ENCODE measurements around the gene NEK9. TPM values are rescaled to one million over a fixed set of nuclear protein-coding genes. Genes with fewer than 3 reads are reported as not detected.

NEK9 gene
- total RNA-seq, 1 experiment from 2014 or later: 56.5 TPM

DNA sequence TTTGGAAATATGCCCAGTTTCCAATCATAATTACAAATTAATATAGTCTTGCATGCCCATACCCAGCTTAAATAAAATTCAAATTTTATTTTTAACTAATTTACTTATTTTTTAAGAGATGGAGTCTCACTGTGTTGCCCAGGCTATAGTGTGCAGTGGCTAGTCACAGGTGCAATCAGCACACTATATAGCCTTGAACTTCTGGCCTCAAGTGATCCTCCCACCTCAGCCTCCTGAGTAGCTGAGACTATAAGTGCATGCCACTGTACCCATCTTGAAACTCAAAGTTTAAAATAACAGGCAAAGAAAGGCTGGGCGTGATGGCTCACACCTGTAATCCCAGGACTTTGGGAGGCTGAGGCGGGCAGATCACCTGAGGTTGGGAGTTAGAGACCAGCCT lies 85.9 kb downstream of the NEK9 start:
- H3K9ac ChIP-seq (ENCODE audit: extremely low read depth, insufficient read length, low read length): no peak overlapping the region
- no peak overlapping the region for H2BK120ac ChIP-seq (ENCODE audit: low read depth, low read length, poor library complexity, severe bottlenecking)
- H3K4me3 Mint-ChIP-seq: no peak overlapping the region
- no CpG with 5 or more reads among the region's 2 CpGs for WGBS (ENCODE audit: extremely low coverage, insufficient read length, low lambda C conversion rate)
- no peaks in the 10 kb centered on the region for H4K20me1 ChIP-seq (ENCODE audit: control insufficient read depth, insufficient read depth, insufficient read length)
- H3K27ac Mint-ChIP-seq: no peak overlapping the region
- H3K27me3 Mint-ChIP-seq (ENCODE audit: low read depth): no peaks in the 10 kb centered on the region
- H3K79me2 ChIP-seq (ENCODE audit: insufficient read depth, low read length): no peaks in the 10 kb centered on the region
- H4K5ac ChIP-seq (ENCODE audit: insufficient read length, low read depth, low read length): no peak overlapping the region
- TF ChIP-seq, protein P1, sequence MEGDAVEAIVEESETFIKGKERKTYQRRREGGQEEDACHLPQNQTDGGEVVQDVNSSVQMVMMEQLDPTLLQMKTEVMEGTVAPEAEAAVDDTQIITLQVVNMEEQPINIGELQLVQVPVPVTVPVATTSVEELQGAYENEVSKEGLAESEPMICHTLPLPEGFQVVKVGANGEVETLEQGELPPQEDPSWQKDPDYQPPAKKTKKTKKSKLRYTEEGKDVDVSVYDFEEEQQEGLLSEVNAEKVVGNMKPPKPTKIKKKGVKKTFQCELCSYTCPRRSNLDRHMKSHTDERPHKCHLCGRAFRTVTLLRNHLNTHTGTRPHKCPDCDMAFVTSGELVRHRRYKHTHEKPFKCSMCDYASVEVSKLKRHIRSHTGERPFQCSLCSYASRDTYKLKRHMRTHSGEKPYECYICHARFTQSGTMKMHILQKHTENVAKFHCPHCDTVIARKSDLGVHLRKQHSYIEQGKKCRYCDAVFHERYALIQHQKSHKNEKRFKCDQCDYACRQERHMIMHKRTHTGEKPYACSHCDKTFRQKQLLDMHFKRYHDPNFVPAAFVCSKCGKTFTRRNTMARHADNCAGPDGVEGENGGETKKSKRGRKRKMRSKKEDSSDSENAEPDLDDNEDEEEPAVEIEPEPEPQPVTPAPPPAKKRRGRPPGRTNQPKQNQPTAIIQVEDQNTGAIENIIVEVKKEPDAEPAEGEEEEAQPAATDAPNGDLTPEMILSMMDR (conservative IDR thresholded peaks at IDR 0.05): no peak
- no peak overlapping the region for H4K8ac ChIP-seq (replicated peaks; ENCODE audit: insufficient read length, low read depth, low read length)
- H3K27me3 ChIP-seq (ENCODE audit: insufficient read depth, low read length): no peaks in the 10 kb centered on the region
- H3K36me3 Mint-ChIP-seq (ENCODE audit: insufficient read depth in 1 of 3, low read depth in 3 of 3): peaks cover 1 to 26% (median 12%) of the 10 kb centered on the region in 3 experiments; a peak in 5 of 7 replicates
- H3K4me1 ChIP-seq (ENCODE audit: insufficient read depth, low read length): no peaks in the 10 kb centered on the region
- no peak overlapping the region for H4K91ac ChIP-seq (ENCODE audit: insufficient read length, low read depth, low read length)
- no peak overlapping the region for H2BK15ac ChIP-seq (ENCODE audit: low read depth, low read length)
- no peaks in the 10 kb centered on the region for H3K23me2 ChIP-seq (ENCODE audit: insufficient read length, low read depth, low read length, poor library complexity, severe bottlenecking)
- H3K4me1 Mint-ChIP-seq: no peaks in the 10 kb centered on the region
- H3K4me2 ChIP-seq (ENCODE audit: insufficient read depth, insufficient read length, low read length): no peak overlapping the region
- H3K56ac ChIP-seq (ENCODE audit: insufficient read length, low read depth, low read length): no peak overlapping the region
- H2AK5ac ChIP-seq (ENCODE audit: insufficient read length, low read length): no peak overlapping the region
- no peak overlapping the region for H3T11ph ChIP-seq (ENCODE audit: low read length)
- H3K4ac ChIP-seq (ENCODE audit: low read depth, low read length): no peak overlapping the region
- no peaks in the 10 kb centered on the region for H3K9me3 ChIP-seq (ENCODE audit: control insufficient read depth, low read depth, low read length)
- H3K14ac ChIP-seq (ENCODE audit: insufficient read depth, low read length): no peak overlapping the region
- no peak overlapping the region for H2BK12ac ChIP-seq (ENCODE audit: insufficient read length, low read depth, low read length)
- no peak overlapping the region for H2AFZ ChIP-seq (ENCODE audit: low read length)
- H2BK20ac ChIP-seq (ENCODE audit: low read depth, low read length, poor library complexity, severe bottlenecking): no peak overlapping the region
- no peak overlapping the region for H3K27ac ChIP-seq (ENCODE audit: insufficient read length, low read depth, low read length)
- H3K18ac ChIP-seq (ENCODE audit: insufficient read length, low read depth, low read length): no peak overlapping the region
- DNase-seq: no peak
- H2BK5ac ChIP-seq (ENCODE audit: insufficient read length, low read length): no peak overlapping the region
- no peak overlapping the region for H3K23ac ChIP-seq (ENCODE audit: insufficient read length, low read depth, low read length)
- no peaks in the 10 kb centered on the region for H3K79me1 ChIP-seq (ENCODE audit: insufficient read depth, low read depth, low read length, poor library complexity, severe bottlenecking)
- no peaks in the 10 kb centered on the region for H3K9me3 Mint-ChIP-seq
